Measurements from ENCODE around the gene TMEM220.

The TMEM220 gene

GRCh38 chr17:10687499-10687898 is 42.3 kb downstream of the TMEM220 start:
- Histone ChIP-seq H3K27ac (ENCODE audit: low read length) (no peak overlapping the region), H3K9ac (ENCODE audit: low read length) (no peak overlapping the region), H3K36me3 (replicated peaks; ENCODE audit: low read depth, low read length) (peaks cover 34% of the 10 kb centered on the region), H3K4me3 (ENCODE audit: low read length) (no peak overlapping the region), H2AFZ (ENCODE audit: low read depth, low read length) (no peak overlapping the region), H3K4me2 (ENCODE audit: low read length) (no peak overlapping the region), H3K79me2 (ENCODE audit: low read length) (peaks cover 33% of the 10 kb centered on the region), H3K27me3 (ENCODE audit: low read depth, low read length) (no peaks in the 10 kb centered on the region), H3K9me3 (ENCODE audit: insufficient read depth, low read length) (no peaks in the 10 kb centered on the region), H4K20me1 (ENCODE audit: insufficient read depth, low read length) (no peaks in the 10 kb centered on the region; the same call in 1 of the 2 replicates), H3K4me1 (ENCODE audit: low read length) (no peaks in the 10 kb centered on the region)
- TF ChIP-seq CTCF (IDR thresholded peaks at IDR 0.05; ENCODE audit: low read depth, low read length) (no peak), EZH2phosphoT487 (IDR thresholded peaks at IDR 0.05; ENCODE audit: low read depth) (no peak)

GRCh38 chr17:10683853-10684252 is 46.0 kb downstream of the TMEM220 start:
- H3K79me2 ChIP-seq (ENCODE audit: low read length), result peaks cover 16% of the 10 kb centered on the region
- no peak overlapping the region for H3K27ac ChIP-seq (ENCODE audit: low read length)
- H3K4me3 ChIP-seq (ENCODE audit: low read length), result no peak overlapping the region
- H3K36me3 ChIP-seq (replicated peaks; ENCODE audit: low read depth, low read length), result peaks cover 31% of the 10 kb centered on the region
- H4K20me1 ChIP-seq (ENCODE audit: insufficient read depth, low read length), result no peaks in the 10 kb centered on the region
- no peak overlapping the region for H3K4me2 ChIP-seq (ENCODE audit: low read length)
- no peak overlapping the region for H3K9ac ChIP-seq (ENCODE audit: low read length)
- no peaks in the 10 kb centered on the region for H3K9me3 ChIP-seq (ENCODE audit: insufficient read depth, low read length)
- no peaks in the 10 kb centered on the region for H3K27me3 ChIP-seq (ENCODE audit: low read depth, low read length)
- H3K4me1 ChIP-seq (ENCODE audit: low read length), result no peaks in the 10 kb centered on the region
- no peak overlapping the region for H2AFZ ChIP-seq (ENCODE audit: low read depth, low read length)
- TF ChIP-seq EZH2phosphoT487 (IDR thresholded peaks at IDR 0.05; ENCODE audit: low read depth) (no peak), CTCF (IDR thresholded peaks at IDR 0.05; ENCODE audit: low read depth, low read length) (peak; percentile 47)

- Histone ChIP-seq H3K4me3 (ENCODE audit: low read length) (no peak overlapping the region), H3K36me3 (replicated peaks; ENCODE audit: low read depth, low read length) (peaks cover 22% of the 10 kb centered on the region), H4K20me1 (ENCODE audit: insufficient read depth, low read length) (no peaks in the 10 kb centered on the region), H3K9ac (ENCODE audit: low read length) (no peak overlapping the region), H3K4me1 (ENCODE audit: low read length) (no peaks in the 10 kb centered on the region), H2AFZ (ENCODE audit: low read depth, low read length) (no peak overlapping the region), H3K27me3 (ENCODE audit: low read depth, low read length) (no peaks in the 10 kb centered on the region), H3K27ac (ENCODE audit: low read length) (no peak overlapping the region), H3K4me2 (ENCODE audit: low read length) (no peak overlapping the region), H3K79me2 (ENCODE audit: low read length) (no peaks in the 10 kb centered on the region), H3K9me3 (ENCODE audit: insufficient read depth, low read length) (no peaks in the 10 kb centered on the region)
- no peak for TF ChIP-seq CTCF (IDR thresholded peaks at IDR 0.05; ENCODE audit: low read depth, low read length)
- no peak for TF ChIP-seq EZH2phosphoT487 (IDR thresholded peaks at IDR 0.05; ENCODE audit: low read depth)
Measured at GRCh38 chr17:10681866-10682446, 47.9 kb downstream of the TMEM220 start.

- no peaks in the 10 kb centered on the region for H4K20me1 ChIP-seq (ENCODE audit: insufficient read depth, low read length)
- no peaks in the 10 kb centered on the region for H3K36me3 ChIP-seq (replicated peaks; ENCODE audit: low read depth, low read length)
- no peaks in the 10 kb centered on the region for H3K79me2 ChIP-seq (ENCODE audit: low read length)
- no peaks in the 10 kb centered on the region for H3K9me3 ChIP-seq (ENCODE audit: insufficient read depth, low read length)
- H3K9ac ChIP-seq (ENCODE audit: low read length), result no peak overlapping the region
- H3K4me1 ChIP-seq (ENCODE audit: low read length), result no peaks in the 10 kb centered on the region
- no peak overlapping the region for H3K4me2 ChIP-seq (ENCODE audit: low read length)
- H3K4me3 ChIP-seq (ENCODE audit: low read length), result no peak overlapping the region
- H2AFZ ChIP-seq (ENCODE audit: low read depth, low read length), result no peak overlapping the region
- H3K27me3 ChIP-seq (ENCODE audit: low read depth, low read length), result no peaks in the 10 kb centered on the region
- TF ChIP-seq EZH2phosphoT487 (IDR thresholded peaks at IDR 0.05; ENCODE audit: low read depth) (no peak), CTCF (IDR thresholded peaks at IDR 0.05; ENCODE audit: low read depth, low read length) (no peak)
- no peak overlapping the region for H3K27ac ChIP-seq (ENCODE audit: low read length)
Measured at GRCh38 chr17:10674704-10675103, 55.1 kb downstream of the TMEM220 start.
